Measurements from ENCODE around the gene BCAS1.
"Not testable (repeated sequence)": the region's sequence is repeated elsewhere in the genome, so short reads cannot be mapped to it uniquely, and the experiment has no call there.

The BCAS1 gene

GRCh38 chr20:54019585-54019984 lies 50.8 kb downstream of the BCAS1 start:
- no peak overlapping the region for H3K4me3 ChIP-seq (ENCODE audit: control insufficient read depth, low read depth, low read length)
- DNase-seq (ENCODE audit: low read depth): no peak
- no peak for TF ChIP-seq CTCF (conservative IDR thresholded peaks at IDR 0.05; ENCODE audit: control insufficient read depth, insufficient read depth, low read depth, low read length)

GRCh38 chr20:54019127-54019526 lies 51.3 kb downstream of the BCAS1 start:
- TF ChIP-seq CTCF (conservative IDR thresholded peaks at IDR 0.05; ENCODE audit: control insufficient read depth, insufficient read depth, low read depth, low read length): no peak
- DNase-seq (ENCODE audit: low read depth): no peak
- no peak overlapping the region for H3K4me3 ChIP-seq (ENCODE audit: control insufficient read depth, low read depth, low read length)

GRCh38 chr20:54017846-54018245 lies 52.5 kb downstream of the BCAS1 start:
- DNase-seq (ENCODE audit: low read depth): no peak
- H3K4me3 ChIP-seq (ENCODE audit: control insufficient read depth, low read depth, low read length): no peak overlapping the region
- no peak for TF ChIP-seq CTCF (conservative IDR thresholded peaks at IDR 0.05; ENCODE audit: control insufficient read depth, insufficient read depth, low read depth, low read length)

GRCh38 chr20:54015496-54015895 lies 54.9 kb downstream of the BCAS1 start:
- H3K4me3 ChIP-seq (ENCODE audit: control insufficient read depth, low read depth, low read length): no peak overlapping the region
- no peak for DNase-seq (ENCODE audit: low read depth)
- TF ChIP-seq CTCF (conservative IDR thresholded peaks at IDR 0.05; ENCODE audit: control insufficient read depth, insufficient read depth, low read depth, low read length): no peak

GRCh38 chr20:54014293-54014926 lies 56.0 kb downstream of the BCAS1 start:
- DNase-seq (ENCODE audit: low read depth): peak; percentile 11
- TF ChIP-seq CTCF (conservative IDR thresholded peaks at IDR 0.05; ENCODE audit: control insufficient read depth, insufficient read depth, low read depth, low read length): no peak

GRCh38 chr20:54013471-54013870 lies 56.9 kb downstream of the BCAS1 start:
- H3K4me3 ChIP-seq (ENCODE audit: control insufficient read depth, low read depth, low read length): no peak overlapping the region
- DNase-seq (ENCODE audit: low read depth): no peak
- no peak for TF ChIP-seq CTCF (conservative IDR thresholded peaks at IDR 0.05; ENCODE audit: control insufficient read depth, insufficient read depth, low read depth, low read length)

More at GRCh38 chr20:54014293-54014926, 56.0 kb downstream of the BCAS1 start:
- H3K4me3 ChIP-seq (ENCODE audit: control insufficient read depth, low read depth, low read length): no peak overlapping the region

- no peak for TF ChIP-seq CTCF (conservative IDR thresholded peaks at IDR 0.05; ENCODE audit: control insufficient read depth, insufficient read depth, low read depth, low read length)
These were observed 59.0 kb downstream of the BCAS1 start for GRCh38 chr20:54011346-54011745.

GRCh38 chr20:54006216-54006615 lies 64.2 kb downstream of the BCAS1 start:
- not testable (repeated sequence) for DNase-seq (ENCODE audit: low read depth); H3K4me3 ChIP-seq (ENCODE audit: control insufficient read depth, low read depth, low read length)

More at GRCh38 chr20:54011346-54011745, 59.0 kb downstream of the BCAS1 start:
- DNase-seq (ENCODE audit: low read depth): no peak
- no peak overlapping the region for H3K4me3 ChIP-seq (ENCODE audit: control insufficient read depth, low read depth, low read length)

Data from fibroblast of mammary gland (primary cell).